ENCODE measurements around the gene SLITRK5. TPM values are rescaled to one million over a fixed set of nuclear protein-coding genes. Genes with fewer than 3 reads are reported as not detected.
A peak's percentile ranks its signal among the peaks of the same experiment; 100 is the strongest.

The SLITRK5 gene
- under 1 TPM; 0.06 to 0.12 (median 0.10) TPM for total RNA-seq
- 0.09 TPM for polyA plus RNA-seq
- long read RNA-seq, donor 1 = 0 reads
- long read RNA-seq, donor 2 = 0 reads
- long read RNA-seq, donor 3 = 0 reads
- long read RNA-seq, donor 4 = 0 reads

GRCh38 chr13:87671031-87671752 is at the start of gene SLITRK5:
SLITRK5 (plus strand) TSS chr13:87671371; CDS start chr13:87675389, 4,018 bp downstream.
- intact Hi-C loops (cut with DNase I) = no loop called here
- under 1% methylated on average over 43 of the region's 43 CpGs for WGBS
- Histone ChIP-seq H3K9me3 (ENCODE audit: control insufficient read depth, low read length) (no peaks in the 10 kb centered on the region), H3K4me1 (ENCODE audit: control insufficient read depth, insufficient read depth, low read length) (peaks cover 2% of the 10 kb centered on the region), H3K4me3 (ENCODE audit: low read length) (peak within 1 kb of the TSS; percentile 57), H3K27ac (ENCODE audit: low read length) (no peak within 1 kb of the TSS), H3K27me3 (ENCODE audit: control insufficient read depth, insufficient read depth) (no peaks in the 10 kb centered on the region)
- DNase-seq = peak; percentile 73 to 86 (median 83)
- ATAC-seq = peak; percentile 95

- no peak overlapping the region for H3K27ac ChIP-seq (ENCODE audit: low read length)
- DNase-seq (no peak), ATAC-seq (no peak)
- WGBS = 61% methylated on average over 1 of the region's 1 CpG
- intact Hi-C loops (cut with DNase I) = no loop called here
- no peaks in the 10 kb centered on the region for H3K27me3 ChIP-seq (ENCODE audit: control insufficient read depth, insufficient read depth)
- no peak overlapping the region for H3K4me3 ChIP-seq (ENCODE audit: low read length)
- H3K9me3 ChIP-seq (ENCODE audit: control insufficient read depth, low read length) = no peaks in the 10 kb centered on the region
- H3K4me1 ChIP-seq (ENCODE audit: control insufficient read depth, insufficient read depth, low read length) = no peaks in the 10 kb centered on the region
These were observed 48.2 kb upstream of the SLITRK5 start for GRCh38 chr13:87622971-87623370.

GRCh38 chr13:87656306-87656705 is 14.9 kb upstream of the SLITRK5 start:
- DNase-seq = no peak
- H3K27me3 ChIP-seq (ENCODE audit: control insufficient read depth, insufficient read depth) = no peaks in the 10 kb centered on the region
- intact Hi-C loops (cut with DNase I) = no loop called here
- no peaks in the 10 kb centered on the region for H3K4me1 ChIP-seq (ENCODE audit: control insufficient read depth, insufficient read depth, low read length)
- no peaks in the 10 kb centered on the region for H3K9me3 ChIP-seq (ENCODE audit: control insufficient read depth, low read length)
- ATAC-seq = no peak
- WGBS = 4% methylated on average over 2 of the region's 2 CpGs
- no peak overlapping the region for H3K27ac ChIP-seq (ENCODE audit: low read length)
- no peak overlapping the region for H3K4me3 ChIP-seq (ENCODE audit: low read length)

GRCh38 chr13:87661471-87661870 is 9.7 kb upstream of the SLITRK5 start:
- ATAC-seq = no peak
- Histone ChIP-seq H3K4me3 (ENCODE audit: low read length) (no peak overlapping the region), H3K4me1 (ENCODE audit: control insufficient read depth, insufficient read depth, low read length) (no peaks in the 10 kb centered on the region), H3K27me3 (ENCODE audit: control insufficient read depth, insufficient read depth) (no peaks in the 10 kb centered on the region), H3K27ac (ENCODE audit: low read length) (no peak overlapping the region), H3K9me3 (ENCODE audit: control insufficient read depth, low read length) (no peaks in the 10 kb centered on the region)
- intact Hi-C loops (cut with DNase I) = no loop called here
- WGBS = 28% methylated on average over 3 of the region's 3 CpGs
- no peak for DNase-seq

- intact Hi-C loops (cut with DNase I) = no loop called here
- Histone ChIP-seq H3K27me3 (ENCODE audit: control insufficient read depth, insufficient read depth) (no peaks in the 10 kb centered on the region), H3K4me1 (ENCODE audit: control insufficient read depth, insufficient read depth, low read length) (peaks cover 1% of the 10 kb centered on the region), H3K27ac (ENCODE audit: low read length) (no peak overlapping the region), H3K4me3 (ENCODE audit: low read length) (no peak overlapping the region), H3K9me3 (ENCODE audit: control insufficient read depth, low read length) (no peaks in the 10 kb centered on the region)
- DNase-seq = no peak
- 37% methylated on average over 1 of the region's 1 CpG for WGBS
- ATAC-seq = no peak
These were observed 4.3 kb upstream of the SLITRK5 start for GRCh38 chr13:87666831-87667230.

GRCh38 chr13:87667686-87668085 is 3.5 kb upstream of the SLITRK5 start:
- intact Hi-C loops (cut with DNase I) = no loop called here
- H3K27me3 ChIP-seq (ENCODE audit: control insufficient read depth, insufficient read depth) = no peaks in the 10 kb centered on the region
- no peaks in the 10 kb centered on the region for H3K9me3 ChIP-seq (ENCODE audit: control insufficient read depth, low read length)
- ATAC-seq = no peak
- DNase-seq = no peak
- H3K4me3 ChIP-seq (ENCODE audit: low read length) = no peak overlapping the region
- 77% methylated on average over 1 of the region's 1 CpG for WGBS
- H3K4me1 ChIP-seq (ENCODE audit: control insufficient read depth, insufficient read depth, low read length) = peaks cover 2% of the 10 kb centered on the region
- no peak overlapping the region for H3K27ac ChIP-seq (ENCODE audit: low read length)

GRCh38 chr13:87669379-87669978 is 1.7 kb upstream of the SLITRK5 start:
- H3K27ac ChIP-seq (ENCODE audit: low read length) = no peak overlapping the region
- DNase-seq (no peak), ATAC-seq (no peak)
- H3K27me3 ChIP-seq (ENCODE audit: control insufficient read depth, insufficient read depth) = no peaks in the 10 kb centered on the region
- H3K4me1 ChIP-seq (ENCODE audit: control insufficient read depth, insufficient read depth, low read length) = peaks cover 2% of the 10 kb centered on the region
- intact Hi-C loops (cut with DNase I) = no loop called here
- H3K4me3 ChIP-seq (ENCODE audit: low read length) = no peak overlapping the region
- H3K9me3 ChIP-seq (ENCODE audit: control insufficient read depth, low read length) = no peaks in the 10 kb centered on the region
- 36% methylated on average over 3 of the region's 3 CpGs for WGBS

- DNase-seq = peak in 1 of 3 donors; percentile 58
- H3K4me3 ChIP-seq (ENCODE audit: low read length) = peak overlapping the region; percentile 57
- WGBS = 1% methylated on average over 85 of the region's 89 CpGs
- intact Hi-C loops (cut with DNase I) = no loop called here
- H3K4me1 ChIP-seq (ENCODE audit: control insufficient read depth, insufficient read depth, low read length) = peaks cover 2% of the 10 kb centered on the region
- no peaks in the 10 kb centered on the region for H3K9me3 ChIP-seq (ENCODE audit: control insufficient read depth, low read length)
- peak; percentile 25 to 46 for ATAC-seq
- no peak overlapping the region for H3K27ac ChIP-seq (ENCODE audit: low read length)
- H3K27me3 ChIP-seq (ENCODE audit: control insufficient read depth, insufficient read depth) = no peaks in the 10 kb centered on the region
These were observed 808 bp downstream of the SLITRK5 start for GRCh38 chr13:87671753-87672605.

GRCh38 chr13:87674247-87674738 is 3.1 kb downstream of the SLITRK5 start:
- no peak overlapping the region for H3K27ac ChIP-seq (ENCODE audit: low read length)
- H3K9me3 ChIP-seq (ENCODE audit: control insufficient read depth, low read length) = no peaks in the 10 kb centered on the region
- H3K4me3 ChIP-seq (ENCODE audit: low read length) = no peak overlapping the region
- ATAC-seq (no peak), DNase-seq (no peak)
- H3K27me3 ChIP-seq (ENCODE audit: control insufficient read depth, insufficient read depth) = no peaks in the 10 kb centered on the region
- WGBS = 3% methylated on average over 27 of the region's 27 CpGs
- H3K4me1 ChIP-seq (ENCODE audit: control insufficient read depth, insufficient read depth, low read length) = peaks cover 4% of the 10 kb centered on the region
- intact Hi-C loops (cut with DNase I) = no loop called here

- intact Hi-C loops (cut with DNase I) = no loop called here
- Histone ChIP-seq H3K9me3 (ENCODE audit: control insufficient read depth, low read length) (no peaks in the 10 kb centered on the region), H3K27me3 (ENCODE audit: control insufficient read depth, insufficient read depth) (no peaks in the 10 kb centered on the region), H3K4me3 (ENCODE audit: low read length) (no peak overlapping the region), H3K4me1 (ENCODE audit: control insufficient read depth, insufficient read depth, low read length) (peaks cover 4% of the 10 kb centered on the region), H3K27ac (ENCODE audit: low read length) (no peak overlapping the region)
- DNase-seq = no peak
- whole genome bisulfite sequencing = 50% methylated on average over 10 of the region's 10 CpGs
- ATAC-seq = no peak
These were observed 4.7 kb downstream of the SLITRK5 start for GRCh38 chr13:87675851-87676250.

Data from right cardiac atrium (tissue), 5 donors.